ENCODE measurements around the gene MAML1.

The MAML1 gene

GRCh38 chr5:179795863-179796833 lies 63.5 kb downstream of the MAML1 start:
- peak; percentile 71 to 75 for DNase-seq

DNA sequence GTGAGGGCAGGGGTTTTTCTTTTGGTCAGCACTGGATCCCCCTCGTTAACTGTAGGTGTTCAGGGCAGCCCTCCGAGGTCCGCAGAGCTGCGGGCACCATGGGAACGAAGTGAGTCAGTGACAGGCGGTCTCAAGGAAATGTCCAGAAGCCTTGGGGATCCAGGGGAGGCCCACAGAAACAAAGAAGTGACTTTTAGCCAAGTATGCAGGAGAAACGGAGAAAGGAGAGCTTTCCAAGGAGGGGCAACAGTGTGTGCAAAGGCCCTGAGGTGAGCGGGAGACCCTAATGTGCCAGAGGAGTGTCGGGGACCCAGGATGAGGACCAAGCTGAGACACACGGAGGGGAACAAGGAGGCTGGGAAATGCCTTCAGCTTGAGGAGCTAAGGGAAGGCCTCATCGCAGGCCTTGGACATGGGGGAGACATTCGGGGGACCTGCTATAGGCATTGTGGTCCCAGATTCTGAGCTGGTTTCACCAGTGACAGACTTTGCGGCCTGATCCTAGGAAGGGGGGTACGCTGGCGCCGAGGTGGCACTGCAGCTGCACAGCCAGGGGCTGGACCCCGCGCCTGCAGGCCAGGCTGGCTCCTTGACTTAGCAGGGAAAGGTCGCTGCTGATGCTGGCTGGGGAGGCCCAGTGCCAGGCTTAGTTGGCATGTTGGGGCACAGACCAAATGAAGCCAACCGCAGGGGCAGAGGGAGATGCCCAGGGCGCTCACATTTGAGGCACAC lies 64.4 kb downstream of the MAML1 start:
- no peak for DNase-seq

DNA sequence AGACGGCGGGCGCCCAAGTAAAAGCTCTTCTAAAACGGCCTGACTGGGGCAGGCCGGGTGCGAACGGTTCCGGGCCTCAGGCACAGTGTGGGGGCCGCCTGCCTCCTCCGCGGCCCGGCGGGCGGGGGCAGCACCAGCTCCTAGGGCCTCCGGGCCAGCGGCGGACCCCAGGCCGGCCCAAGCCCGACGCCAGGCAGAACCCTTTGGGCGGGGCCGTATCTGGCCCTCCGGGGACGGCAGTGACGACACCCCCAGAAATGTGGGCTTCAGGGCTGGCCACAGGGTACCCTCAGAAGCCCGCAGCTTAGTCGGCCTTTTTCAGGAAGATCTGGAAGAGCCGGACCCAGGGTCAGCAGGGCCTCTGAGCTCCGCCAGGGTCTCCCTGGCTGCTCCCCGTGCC lies 65.1 kb downstream of the MAML1 start:
- no peak for DNase-seq

DNA sequence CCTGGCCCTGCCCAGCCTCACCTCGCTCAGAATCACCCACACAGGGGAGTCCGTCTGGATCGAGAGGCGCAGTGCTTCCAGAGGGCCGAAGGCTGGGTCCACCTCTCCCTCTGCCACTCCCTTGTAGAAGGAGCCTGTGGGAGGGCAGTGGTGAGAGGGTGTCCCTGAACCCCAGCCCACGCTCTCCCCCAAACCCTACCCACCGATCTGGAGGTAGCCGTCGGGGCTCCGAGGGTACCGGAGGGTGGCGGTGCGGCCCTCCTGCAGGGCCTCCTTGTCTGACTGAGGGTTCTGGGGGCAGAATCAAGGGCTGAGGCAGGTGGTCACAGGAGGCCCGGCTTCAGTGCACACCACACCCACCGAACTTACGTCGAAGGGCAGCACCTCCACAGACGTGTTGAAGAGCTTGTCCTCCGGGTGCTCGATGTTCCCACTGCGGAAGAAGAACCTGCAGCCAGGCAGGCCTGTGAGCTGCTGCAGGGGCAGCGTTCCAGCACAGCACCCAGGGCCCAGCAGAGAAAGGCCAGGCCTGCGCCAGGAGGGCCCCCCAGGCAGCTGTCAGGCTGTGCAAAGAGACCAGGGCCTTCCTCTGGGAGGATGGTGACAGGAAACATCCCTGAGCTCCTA lies 65.6 kb downstream of the MAML1 start:
- DNase-seq = no peak

DNA sequence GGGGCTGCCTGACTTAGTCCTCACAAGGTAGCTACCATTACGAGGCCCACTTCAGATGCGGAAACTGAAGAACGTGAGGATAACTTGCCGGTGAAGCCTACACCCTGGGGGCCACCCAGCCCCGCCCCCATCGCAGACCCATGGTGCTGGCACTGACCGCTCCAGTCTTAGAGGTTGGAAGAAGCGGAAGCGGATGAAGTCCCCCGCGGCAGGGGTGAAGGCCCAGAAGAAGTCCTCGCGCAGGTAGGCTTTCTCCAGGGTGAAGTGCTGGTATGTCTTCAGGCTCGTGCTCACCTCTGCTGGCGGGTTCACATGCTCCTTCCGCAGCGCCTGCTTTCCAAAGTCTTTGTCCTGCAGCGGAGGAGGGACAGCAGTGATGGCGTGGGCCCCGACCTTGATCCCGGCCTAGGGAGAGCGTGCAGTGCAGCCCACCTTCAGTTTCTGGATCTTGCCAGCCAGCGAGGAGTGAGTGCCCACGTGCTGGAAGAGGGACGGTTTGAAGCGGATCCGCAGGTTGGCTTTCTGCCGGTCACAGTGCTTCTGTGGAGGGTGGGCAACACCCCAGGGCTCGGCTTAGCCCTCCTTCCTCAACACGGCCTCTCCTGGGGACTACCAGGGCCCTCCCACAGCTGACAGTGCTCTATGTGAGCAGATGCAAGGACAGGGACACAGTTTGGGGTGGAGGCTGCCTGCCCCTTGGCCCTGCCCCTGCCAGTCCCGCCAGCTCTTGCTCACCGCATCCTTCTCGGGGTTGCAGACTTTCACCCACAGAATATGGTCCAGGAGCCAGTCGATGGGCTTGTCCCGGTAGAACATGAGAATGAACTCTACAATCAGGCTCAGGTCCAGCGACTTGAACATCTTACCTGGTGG lies 66.4 kb downstream of the MAML1 start:
- DNase-seq = no peak

GRCh38 chr5:179799644-179799973 lies 67.0 kb downstream of the MAML1 start:
- DNase-seq = no peak

GRCh38 chr5:179800071-179800695 lies 67.6 kb downstream of the MAML1 start:
- no peak for DNase-seq

- DNase-seq = no peak
These were observed 68.1 kb downstream of the MAML1 start for GRCh38 chr5:179800696-179801201.

GRCh38 chr5:179801304-179802206 lies 68.9 kb downstream of the MAML1 start:
- DNase-seq = peak; percentile 85 to 86

GRCh38 chr5:179802207-179802883 lies 69.7 kb downstream of the MAML1 start:
- DNase-seq = no peak

DNA sequence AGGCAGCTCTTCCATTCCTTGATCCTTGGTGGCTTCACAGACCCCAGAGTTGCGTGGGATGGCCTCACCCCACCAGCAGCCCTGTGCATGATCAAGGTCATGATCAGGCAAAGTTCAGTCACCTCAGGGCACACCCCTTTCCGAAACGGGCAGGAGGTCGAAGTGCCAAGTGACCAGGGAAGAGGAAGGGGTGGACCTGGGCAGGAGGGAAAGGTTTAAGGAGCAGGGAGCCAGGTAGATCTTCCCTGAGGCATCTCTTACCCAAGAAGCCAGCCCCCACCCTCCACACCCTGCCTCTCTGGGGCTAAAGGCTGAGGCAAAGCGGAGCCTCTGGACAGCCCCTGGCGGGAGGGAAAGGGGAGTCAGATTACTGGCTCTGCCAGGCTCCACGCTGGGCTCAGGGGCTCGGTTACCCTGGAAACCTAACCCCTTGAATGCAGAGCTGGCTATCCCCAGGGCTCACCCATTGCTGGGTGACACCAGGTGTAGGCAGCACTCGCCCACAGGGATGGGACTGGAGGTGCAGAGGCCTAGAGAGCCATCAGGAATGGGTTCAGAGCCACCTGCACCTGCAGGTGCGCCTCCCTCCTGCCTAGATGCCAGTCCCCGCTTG lies 70.4 kb downstream of the MAML1 start:
- no peak for DNase-seq

GRCh38 chr5:179803651-179804554 lies 71.3 kb downstream of the MAML1 start:
- peak in 1 of 2 donors; percentile 39 for DNase-seq

DNA sequence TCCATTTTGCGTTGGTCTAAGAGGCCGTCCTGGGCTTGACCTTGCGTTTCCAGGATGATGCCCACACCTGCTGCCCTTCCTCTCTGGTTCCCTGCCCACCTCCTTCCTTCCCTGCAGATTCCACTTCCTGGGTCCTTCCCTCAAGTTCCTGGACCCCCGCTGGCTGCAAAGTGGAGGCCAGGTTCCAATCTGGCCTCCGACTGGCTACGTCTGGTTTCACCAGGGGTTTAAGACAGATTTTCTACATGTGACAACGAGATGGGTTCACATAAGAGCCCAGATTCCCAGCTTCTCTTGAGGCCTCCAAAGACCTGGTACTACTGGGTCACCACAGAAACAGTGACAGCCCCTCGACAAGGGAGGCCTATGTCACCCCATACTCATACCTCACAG lies 71.9 kb downstream of the MAML1 start:
- no peak for DNase-seq

DNA sequence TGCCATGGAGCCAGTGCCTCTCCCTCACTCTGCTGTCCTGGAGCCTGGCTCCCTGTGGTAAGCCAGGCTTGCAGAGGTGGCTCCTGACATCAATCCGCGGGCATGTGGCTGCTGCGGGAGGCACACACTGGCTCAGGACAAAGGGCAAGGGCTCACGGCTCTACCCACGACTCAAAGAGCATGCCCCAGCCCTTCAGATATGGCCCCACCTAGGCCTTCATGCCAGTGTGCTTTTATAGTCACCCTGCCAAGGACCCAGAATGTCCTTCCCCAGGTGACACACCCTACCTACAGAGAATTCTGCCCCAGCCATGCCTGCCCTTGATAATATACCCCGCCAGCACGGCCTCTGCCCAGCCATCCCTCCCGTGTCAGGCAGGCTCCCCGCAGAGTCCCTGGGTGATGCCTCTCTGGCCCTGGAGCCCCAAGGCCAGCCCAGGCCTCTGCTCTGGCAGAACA lies 72.5 kb downstream of the MAML1 start:
- no peak for DNase-seq

DNA sequence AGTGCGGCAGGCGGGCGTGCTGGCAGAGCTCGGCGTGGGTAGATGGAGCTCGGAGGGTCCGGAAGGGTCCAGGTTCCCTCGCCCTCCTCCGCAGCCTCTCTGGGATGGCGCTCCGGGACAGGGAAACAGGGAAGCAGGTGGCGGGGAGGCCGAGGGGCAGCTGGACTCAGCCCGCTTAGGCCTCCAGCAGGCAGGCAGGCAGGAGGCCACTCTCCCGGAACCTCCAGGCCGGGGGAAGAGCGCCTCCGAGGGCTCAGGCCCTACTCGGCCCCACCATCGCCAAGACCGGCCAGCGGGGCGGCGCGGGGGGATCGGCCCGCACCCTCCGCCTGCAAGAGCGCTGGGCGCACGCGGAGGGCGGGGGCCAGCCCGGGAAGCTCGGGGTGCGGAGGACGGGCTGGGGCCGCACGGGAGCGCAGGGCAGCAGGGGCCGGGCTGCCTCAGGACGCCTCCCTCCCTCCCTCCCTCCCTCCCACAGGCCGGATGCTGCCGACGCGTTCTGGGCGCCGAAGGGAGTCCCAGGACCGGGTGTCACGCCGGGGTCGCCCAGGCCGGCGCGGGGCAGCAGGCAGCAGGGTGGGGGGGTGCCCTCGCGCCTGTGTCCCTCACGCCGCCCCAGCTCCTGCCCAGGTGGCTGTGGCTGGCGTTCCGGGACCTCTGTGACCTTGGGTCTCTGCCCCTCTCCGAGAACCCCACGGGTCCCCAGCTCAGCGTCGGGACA lies 73.1 kb downstream of the MAML1 start:
- peak; percentile 43 for DNase-seq

GRCh38 chr5:179806250-179807048 lies 73.8 kb downstream of the MAML1 start, which contains the start of gene MGAT4B:
MGAT4B (minus strand) TSS chr5:179806866; CDS start chr5:179806583, 283 bp downstream.
- peak; percentile 62 to 67 for DNase-seq
